ENCODE measurements around the gene SLC12A2.

Gene SLC12A2

GRCh38 chr5:128097224-128097623, 13.7 kb downstream of the SLC12A2 start:
- DNase-seq (ENCODE audit: low read depth in 2 of 2): no peak

GRCh38 chr5:128097781-128098180, 14.2 kb downstream of the SLC12A2 start:
- no peak for DNase-seq (ENCODE audit: low read depth in 2 of 2)

- DNase-seq (ENCODE audit: low read depth in 2 of 2): no peak
These were observed 16.4 kb downstream of the SLC12A2 start for GRCh38 chr5:128099944-128100343.

DNA sequence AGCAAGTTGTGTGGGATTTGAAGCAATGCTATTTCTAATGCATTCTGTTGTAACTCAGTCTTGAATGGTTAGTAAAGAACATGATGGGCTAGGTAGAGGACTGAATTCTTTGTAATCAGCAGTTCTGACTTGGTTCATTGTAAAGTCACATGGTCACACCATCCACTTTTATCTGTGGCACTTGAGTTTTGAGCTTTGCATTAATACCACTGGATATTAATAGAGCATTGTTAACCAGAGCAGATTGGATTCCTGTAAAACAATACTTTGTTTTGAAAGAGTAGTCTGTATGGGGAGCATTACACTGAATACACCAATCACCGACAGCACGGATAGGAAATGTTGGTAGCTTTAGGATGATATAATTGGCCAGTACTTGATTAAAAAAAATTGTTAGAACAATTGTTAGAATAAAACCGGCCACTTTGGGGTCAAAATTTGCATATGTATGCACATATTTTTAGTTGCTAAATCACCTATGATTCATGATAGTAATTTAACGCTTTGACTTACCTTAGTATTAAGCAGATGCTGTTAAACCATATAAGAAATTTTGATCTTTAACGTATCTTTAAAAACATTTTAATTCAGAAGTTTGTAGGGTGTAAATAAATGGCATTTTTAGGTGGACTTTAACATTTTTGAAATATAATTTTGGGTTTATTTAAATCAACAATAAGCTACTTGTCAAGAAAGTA, 17.4 kb downstream of the SLC12A2 start:
- no peak for DNase-seq (ENCODE audit: low read depth in 2 of 2)

GRCh38 chr5:128101676-128102075, 18.1 kb downstream of the SLC12A2 start:
- DNase-seq (ENCODE audit: low read depth in 2 of 2): no peak

- DNase-seq (ENCODE audit: low read depth in 2 of 2): no peak
These were observed 21.6 kb downstream of the SLC12A2 start for GRCh38 chr5:128105203-128105602.

GRCh38 chr5:128109138-128109537, 25.6 kb downstream of the SLC12A2 start:
- no peak for DNase-seq (ENCODE audit: low read depth in 2 of 2)

DNA sequence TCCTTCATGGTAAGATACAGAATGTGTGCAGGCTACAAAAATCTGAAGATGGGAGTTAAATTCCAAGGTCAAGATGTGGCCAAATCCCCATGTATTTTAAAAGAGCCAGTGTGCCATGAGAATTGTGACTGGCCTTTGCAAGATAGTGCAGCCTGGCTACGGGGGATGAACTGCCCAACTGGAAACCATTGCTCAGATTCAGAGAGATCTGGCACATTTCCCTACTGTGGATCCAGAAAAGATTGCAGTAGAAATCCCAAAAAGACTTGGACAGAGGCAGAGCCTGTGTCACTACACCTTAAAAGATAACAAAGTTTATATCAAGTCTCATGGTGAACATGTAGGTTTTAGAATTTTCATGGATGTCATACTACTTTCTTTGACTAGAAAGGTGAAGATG, 26.2 kb downstream of the SLC12A2 start:
- DNase-seq (ENCODE audit: low read depth in 2 of 2): no peak

- no peak for DNase-seq (ENCODE audit: low read depth in 2 of 2)
These were observed 28.4 kb downstream of the SLC12A2 start for GRCh38 chr5:128111818-128112448.

DNA sequence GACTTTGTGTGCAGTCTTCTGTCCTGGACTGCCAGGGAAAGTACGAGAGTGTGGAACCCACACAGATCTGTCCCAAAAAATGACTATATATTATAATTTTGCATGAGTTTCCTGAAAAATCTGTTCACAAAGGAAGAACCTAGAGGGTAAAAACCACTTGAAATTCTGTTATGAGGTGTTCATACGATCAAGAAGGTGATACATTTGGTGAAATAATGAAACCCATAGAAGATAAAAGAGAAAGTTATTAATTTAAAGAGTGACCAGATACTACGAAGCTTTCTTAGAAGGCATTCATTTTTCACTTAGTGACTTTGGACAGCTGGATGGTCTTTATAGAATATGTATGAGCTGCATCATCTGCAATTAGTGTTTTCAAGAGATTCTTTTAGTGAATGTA, 32.9 kb downstream of the SLC12A2 start:
- DNase-seq (ENCODE audit: low read depth in 2 of 2): no peak

DNA sequence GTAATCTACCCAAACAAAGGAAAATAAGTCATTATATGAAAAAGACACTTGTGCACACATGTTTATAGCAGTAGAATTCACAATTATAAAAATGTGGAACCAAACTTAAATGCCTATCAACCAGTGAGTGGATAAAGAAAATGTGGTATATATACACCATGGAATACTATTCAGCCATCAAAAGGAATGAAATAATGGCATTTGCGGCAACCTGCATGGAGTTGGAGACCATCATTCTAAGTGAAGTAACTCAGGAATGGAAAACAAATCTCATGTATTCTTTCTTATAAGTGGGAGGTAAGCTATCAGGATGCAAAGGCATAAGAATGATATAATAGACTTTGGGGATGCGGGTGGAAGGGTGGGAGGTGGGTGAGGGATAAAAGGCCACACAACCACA, 34.6 kb downstream of the SLC12A2 start:
- no peak for DNase-seq (ENCODE audit: low read depth in 2 of 2)

DNA sequence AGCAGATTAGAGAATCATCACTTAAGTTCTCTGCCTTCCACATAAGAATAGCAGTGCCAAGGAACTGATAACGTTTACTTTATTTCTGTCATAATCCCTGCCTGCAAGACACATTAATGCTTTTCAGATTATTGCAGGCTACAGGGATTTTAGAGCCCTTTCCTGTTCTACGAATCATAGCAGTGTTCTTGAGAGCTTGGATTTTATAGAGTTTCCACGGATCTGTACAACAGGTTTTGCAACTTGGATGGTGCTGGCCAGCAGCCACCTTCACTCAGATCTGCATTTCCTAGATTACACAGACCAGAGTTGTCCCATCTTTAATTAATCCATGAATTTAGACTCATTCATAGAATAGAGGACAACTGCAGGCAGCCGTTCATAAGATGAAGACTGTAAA, 38.1 kb downstream of the SLC12A2 start:
- DNase-seq (ENCODE audit: low read depth in 2 of 2): no peak

GRCh38 chr5:128123936-128124335, 40.4 kb downstream of the SLC12A2 start:
- DNase-seq (ENCODE audit: low read depth in 2 of 2): no peak

- no peak for DNase-seq (ENCODE audit: low read depth in 2 of 2)
These were observed 42.7 kb downstream of the SLC12A2 start for GRCh38 chr5:128126241-128126640.

DNA sequence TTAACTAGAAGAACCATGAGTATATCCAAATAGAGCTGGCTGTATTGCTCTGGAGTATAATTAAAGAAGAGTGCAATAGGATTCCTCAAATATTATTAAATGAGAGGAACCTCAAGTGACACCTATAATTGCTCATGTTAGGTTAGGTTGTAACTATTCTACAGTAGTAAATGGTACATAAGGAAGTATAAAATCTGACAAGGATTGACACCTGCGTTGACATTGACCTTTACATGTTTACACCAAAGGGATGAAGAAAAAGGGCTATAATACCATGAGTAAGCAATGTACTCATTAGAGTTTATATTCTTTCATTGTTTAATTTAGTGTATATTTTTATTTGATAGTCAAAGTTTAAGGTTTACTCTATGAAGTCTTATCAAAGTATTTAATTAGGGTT, 48.9 kb downstream of the SLC12A2 start:
- no peak for DNase-seq (ENCODE audit: low read depth in 2 of 2)

DNA sequence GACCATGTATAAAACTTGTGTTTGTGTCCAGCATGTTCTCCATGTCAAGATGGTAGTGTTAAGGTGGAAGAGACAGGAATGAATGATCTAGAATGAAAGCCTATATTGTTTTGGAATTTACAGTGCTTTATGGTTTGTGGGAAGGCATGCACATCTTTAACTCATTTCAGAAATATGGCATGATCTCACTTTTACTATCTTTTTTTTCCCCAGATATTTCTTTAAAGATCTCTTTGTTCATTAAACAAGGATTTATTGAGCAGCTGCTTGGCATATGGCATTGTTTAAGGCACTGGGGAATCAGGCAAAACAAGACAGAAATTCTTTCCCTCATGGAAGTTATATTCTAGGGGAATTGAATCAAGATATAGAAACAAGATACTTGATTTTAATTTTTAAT, 51.7 kb downstream of the SLC12A2 start:
- no peak for DNase-seq (ENCODE audit: low read depth in 2 of 2)

GRCh38 chr5:128143911-128144310, 60.3 kb downstream of the SLC12A2 start:
- DNase-seq (ENCODE audit: low read depth in 2 of 2): no peak

DNA sequence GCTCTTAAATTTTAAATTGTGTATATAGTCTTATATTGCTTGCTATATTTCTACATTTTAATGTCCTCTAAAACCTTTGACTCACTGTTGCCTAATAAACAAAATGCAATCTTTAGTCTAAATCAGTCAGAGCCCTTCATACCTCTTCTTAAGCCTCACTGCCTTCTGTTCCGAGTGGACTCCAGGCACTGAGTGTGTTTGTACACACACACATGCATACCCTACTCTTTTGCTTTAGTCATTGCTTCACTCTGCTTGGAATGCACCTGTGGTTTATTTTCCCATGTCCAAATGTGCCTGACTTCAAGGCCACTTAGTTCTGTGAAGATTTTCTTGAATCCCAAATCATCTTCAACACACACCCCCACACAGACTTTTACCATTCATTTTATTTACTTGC, 60.9 kb downstream of the SLC12A2 start:
- no peak for DNase-seq (ENCODE audit: low read depth in 2 of 2)

DNA sequence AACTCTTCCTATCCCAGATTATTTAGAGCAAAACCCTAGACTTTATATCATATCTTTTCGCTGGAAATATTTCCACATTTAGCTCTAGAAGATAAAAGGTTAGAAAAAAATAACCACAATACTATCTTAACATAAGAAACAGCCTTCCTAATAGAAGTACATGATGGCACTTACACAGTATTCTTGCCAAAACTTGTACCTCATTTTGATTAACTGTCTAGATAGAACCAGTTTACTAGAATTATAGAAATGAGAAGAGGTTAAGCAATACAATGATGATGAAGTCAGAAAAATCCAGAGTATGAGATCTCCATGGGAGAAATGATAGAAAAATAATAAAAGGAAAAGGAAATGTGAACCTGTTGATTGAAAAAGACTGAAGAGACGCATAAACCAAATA, 63.1 kb downstream of the SLC12A2 start:
- DNase-seq (ENCODE audit: low read depth in 2 of 2): no peak

GRCh38 chr5:128154943-128155342, 71.4 kb downstream of the SLC12A2 start:
- DNase-seq (ENCODE audit: low read depth in 2 of 2): no peak

GRCh38 chr5:128155776-128156175, 72.2 kb downstream of the SLC12A2 start:
- DNase-seq (ENCODE audit: low read depth in 2 of 2): no peak

GRCh38 chr5:128156521-128156920, 73.0 kb downstream of the SLC12A2 start:
- no peak for DNase-seq (ENCODE audit: low read depth in 2 of 2)

GRCh38 chr5:128158342-128158741, 74.8 kb downstream of the SLC12A2 start:
- DNase-seq (ENCODE audit: low read depth in 2 of 2): no peak

- DNase-seq (ENCODE audit: low read depth in 2 of 2): no peak
These were observed 80.4 kb downstream of the SLC12A2 start for GRCh38 chr5:128163991-128164390.
